Measurements from ENCODE around the gene PPP4R1. TPM values are rescaled to one million over a fixed set of nuclear protein-coding genes. Genes with fewer than 3 reads are reported as not detected.

Gene PPP4R1
- total and polyA plus RNA-seq, 2 of the 4 experiments (the other 2 are of a cell fraction) = 80.6 to 123 TPM

DNA sequence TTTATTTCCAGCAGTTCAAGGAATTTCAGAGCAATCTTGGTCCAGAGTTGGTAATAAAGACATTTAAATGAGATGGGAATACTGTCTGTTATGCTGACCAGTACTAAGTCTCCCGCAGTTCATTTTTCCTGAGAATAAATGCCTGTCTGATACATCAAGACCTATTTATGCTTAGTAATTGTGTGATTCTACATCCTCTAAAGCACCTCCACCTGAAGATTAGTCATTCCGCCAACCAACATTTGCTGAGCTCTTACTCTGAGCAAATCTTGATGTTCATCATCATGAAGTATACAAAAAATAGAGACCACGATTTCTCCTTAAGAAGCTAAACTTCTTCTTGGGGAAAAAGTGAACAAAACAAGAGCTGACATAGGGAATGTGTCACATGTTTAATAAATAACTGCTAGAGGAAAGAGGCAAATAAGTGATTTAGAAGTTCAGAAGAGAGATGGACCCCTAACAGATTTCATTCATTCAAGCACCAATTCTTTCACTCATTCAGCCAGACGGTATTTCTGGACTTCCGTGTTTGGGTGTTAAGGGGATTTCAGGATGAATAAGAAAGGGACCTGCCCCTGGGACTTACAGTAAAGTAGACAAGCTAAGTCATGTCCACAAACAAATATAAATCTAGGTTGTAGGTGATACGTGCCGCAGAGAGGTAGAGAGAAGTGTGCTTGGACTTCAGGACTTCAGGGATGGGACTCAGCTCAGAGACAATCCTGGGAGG, 34.2 kb upstream of the PPP4R1 start:
- H4K8ac ChIP-seq (ENCODE audit: low read depth in 2 of 2, low read length in 2 of 2) = peak overlapping the region in 1 of 2 experiments; percentile 85; a peak in 3 of 4 replicates
- dilution Hi-C loops (cut with HindIII; ENCODE audit: low sequenced_read_pairs, unreplicated experiment) (no loop called here), intact Hi-C loops (cut with micrococcal nuclease) (no loop called here), in situ Hi-C loops (cut with MboI; ENCODE audit: low sequenced_read_pairs) (no loop called here)
- H2BK15ac ChIP-seq (ENCODE audit: low read depth, low read length) = peak overlapping the region; percentile 90
- no peak overlapping the region for H2AFZ ChIP-seq (replicated peaks; ENCODE audit: low read length, poor library complexity)
- peak overlapping the region; percentile 26; the same call in 1 of the 2 replicates for H3K56ac ChIP-seq (ENCODE audit: extremely low read depth, insufficient read depth, low read length)
- H3K4me1 ChIP-seq (ENCODE audit: control insufficient read depth, insufficient read depth, low read length) = peaks cover 17% of the 10 kb centered on the region
- no peaks in the 10 kb centered on the region for H3K27me3 ChIP-seq (ENCODE audit: control insufficient read depth, insufficient read depth, low read length)
- BruUV-seq (replicated peaks) = no TSS peak
- CTCF ChIA-PET = interaction anchor here (1.0 kb wide), 1 partner anchor 36 kb away, joined by 3 read pairs; no protein-coding TSS in a partner anchor
- H4K91ac ChIP-seq (ENCODE audit: insufficient read depth, low read depth, low read length) = peak overlapping the region; percentile 79
- peak overlapping the region; percentile 86 for H2BK5ac ChIP-seq (ENCODE audit: low read depth, low read length, poor library complexity, severe bottlenecking)
- H3K4me3 ChIP-seq (ENCODE audit: insufficient read depth, low read depth, low read length) = no peak overlapping the region
- no peak overlapping the region for H3K9ac ChIP-seq (ENCODE audit: low read depth, low read length)
- peak overlapping the region; percentile 83 for H2BK120ac ChIP-seq (ENCODE audit: low read depth, low read length)
- no peak overlapping the region for H3K4me2 ChIP-seq (ENCODE audit: low read depth, low read length)
- peak overlapping the region; percentile 92 for H3K4ac ChIP-seq (ENCODE audit: low read depth, low read length)
- peak overlapping the region; percentile 74 for H3K14ac ChIP-seq (replicated peaks; ENCODE audit: low read depth, low read length)
- no peaks in the 10 kb centered on the region for H3K9me3 ChIP-seq (ENCODE audit: control insufficient read depth, insufficient read depth, low read length)
- no peaks in the 10 kb centered on the region for H4K20me1 ChIP-seq (ENCODE audit: insufficient read depth, low read length)
- H4K5ac ChIP-seq (ENCODE audit: low read depth, low read length) = peak overlapping the region; percentile 18; the same call in 1 of the 2 replicates
- no peak for ATAC-seq (ENCODE audit: low read depth)
- peak overlapping the region; percentile 96 for H2BK20ac ChIP-seq (ENCODE audit: low read depth, low read length)
- peak overlapping the region; percentile 89; the same call in 1 of the 2 replicates for H3K23ac ChIP-seq (ENCODE audit: low read depth, low read length)
- H3K27ac ChIP-seq (ENCODE audit: insufficient read depth, low read length) = peak overlapping the region; percentile 67; the same call in 1 of the 2 replicates
- no peak for DNase-seq
- no CpG with 5 or more reads among the region's 7 CpGs for WGBS, 2 experiments (ENCODE audit: extremely low coverage in 2 of 2, insufficient read length in 1 of 2)
- H3K79me1 ChIP-seq (ENCODE audit: low read depth in 1 of 2, low read length in 2 of 2) = peaks cover 0 to 9% of the 10 kb centered on the region in 2 experiments; a peak in 2 of 4 replicates
- no peaks in the 10 kb centered on the region for H3K36me3 ChIP-seq (ENCODE audit: control insufficient read depth, insufficient read depth, low read length)
- peak overlapping the region; percentile 85 for H2AK5ac ChIP-seq (ENCODE audit: low read depth, low read length)
- peaks cover 17% of the 10 kb centered on the region for H3K9me1 ChIP-seq (ENCODE audit: insufficient read depth, low read length)
- H3K18ac ChIP-seq (ENCODE audit: low read depth, low read length) = peak overlapping the region; percentile 55
- POLR2A ChIA-PET (ENCODE audit: unreplicated experiment) = no interaction called here
- no peak overlapping the region for H2AK9ac ChIP-seq (replicated peaks; ENCODE audit: low read depth, low read length, poor library complexity)
- TF ChIP-seq NFE2L2 (IDR thresholded peaks at IDR 0.05; ENCODE audit: low read depth, low read length) (no peak), MAZ (IDR thresholded peaks at IDR 0.05; ENCODE audit: borderline replicate concordance, low read depth, low read length) (no peak), MAFK (IDR thresholded peaks at IDR 0.05; ENCODE audit: low read depth, low read length) (no peak), FOS (IDR thresholded peaks at IDR 0.05; ENCODE audit: low read depth, low read length) (no peak), RFX5 (IDR thresholded peaks at IDR 0.05; ENCODE audit: low read depth, low read length) (no peak), POLR2A (IDR thresholded peaks at IDR 0.05; ENCODE audit: low read depth, low read length) (no peak), RAD21 (IDR thresholded peaks at IDR 0.05; ENCODE audit: low read length) (no peak), MXI1 (IDR thresholded peaks at IDR 0.05; ENCODE audit: borderline replicate concordance, low read depth, low read length) (no peak), RCOR1 (IDR thresholded peaks at IDR 0.05; ENCODE audit: insufficient replicate concordance, low read length) (no peak), BHLHE40 (IDR thresholded peaks at IDR 0.05; ENCODE audit: low read depth, low read length) (no peak), SMC3 (IDR thresholded peaks at IDR 0.05; ENCODE audit: low read depth, low read length) (no peak), CEBPB (IDR thresholded peaks at IDR 0.05; ENCODE audit: low read depth, low read length) (no peak)
- TF ChIP-seq, protein P1, sequence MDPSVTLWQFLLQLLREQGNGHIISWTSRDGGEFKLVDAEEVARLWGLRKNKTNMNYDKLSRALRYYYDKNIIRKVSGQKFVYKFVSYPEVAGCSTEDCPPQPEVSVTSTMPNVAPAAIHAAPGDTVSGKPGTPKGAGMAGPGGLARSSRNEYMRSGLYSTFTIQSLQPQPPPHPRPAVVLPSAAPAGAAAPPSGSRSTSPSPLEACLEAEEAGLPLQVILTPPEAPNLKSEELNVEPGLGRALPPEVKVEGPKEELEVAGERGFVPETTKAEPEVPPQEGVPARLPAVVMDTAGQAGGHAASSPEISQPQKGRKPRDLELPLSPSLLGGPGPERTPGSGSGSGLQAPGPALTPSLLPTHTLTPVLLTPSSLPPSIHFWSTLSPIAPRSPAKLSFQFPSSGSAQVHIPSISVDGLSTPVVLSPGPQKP (IDR thresholded peaks at IDR 0.05; ENCODE audit: borderline replicate concordance, low read depth, low read length) = no peak
- TF ChIP-seq, protein P2, sequence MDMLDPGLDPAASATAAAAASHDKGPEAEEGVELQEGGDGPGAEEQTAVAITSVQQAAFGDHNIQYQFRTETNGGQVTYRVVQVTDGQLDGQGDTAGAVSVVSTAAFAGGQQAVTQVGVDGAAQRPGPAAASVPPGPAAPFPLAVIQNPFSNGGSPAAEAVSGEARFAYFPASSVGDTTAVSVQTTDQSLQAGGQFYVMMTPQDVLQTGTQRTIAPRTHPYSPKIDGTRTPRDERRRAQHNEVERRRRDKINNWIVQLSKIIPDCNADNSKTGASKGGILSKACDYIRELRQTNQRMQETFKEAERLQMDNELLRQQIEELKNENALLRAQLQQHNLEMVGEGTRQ (IDR thresholded peaks at IDR 0.05; ENCODE audit: low read depth, low read length) = no peak
- TF ChIP-seq, protein P3, sequence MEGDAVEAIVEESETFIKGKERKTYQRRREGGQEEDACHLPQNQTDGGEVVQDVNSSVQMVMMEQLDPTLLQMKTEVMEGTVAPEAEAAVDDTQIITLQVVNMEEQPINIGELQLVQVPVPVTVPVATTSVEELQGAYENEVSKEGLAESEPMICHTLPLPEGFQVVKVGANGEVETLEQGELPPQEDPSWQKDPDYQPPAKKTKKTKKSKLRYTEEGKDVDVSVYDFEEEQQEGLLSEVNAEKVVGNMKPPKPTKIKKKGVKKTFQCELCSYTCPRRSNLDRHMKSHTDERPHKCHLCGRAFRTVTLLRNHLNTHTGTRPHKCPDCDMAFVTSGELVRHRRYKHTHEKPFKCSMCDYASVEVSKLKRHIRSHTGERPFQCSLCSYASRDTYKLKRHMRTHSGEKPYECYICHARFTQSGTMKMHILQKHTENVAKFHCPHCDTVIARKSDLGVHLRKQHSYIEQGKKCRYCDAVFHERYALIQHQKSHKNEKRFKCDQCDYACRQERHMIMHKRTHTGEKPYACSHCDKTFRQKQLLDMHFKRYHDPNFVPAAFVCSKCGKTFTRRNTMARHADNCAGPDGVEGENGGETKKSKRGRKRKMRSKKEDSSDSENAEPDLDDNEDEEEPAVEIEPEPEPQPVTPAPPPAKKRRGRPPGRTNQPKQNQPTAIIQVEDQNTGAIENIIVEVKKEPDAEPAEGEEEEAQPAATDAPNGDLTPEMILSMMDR (conservative IDR thresholded peaks at IDR 0.05; ENCODE audit: low read depth, low read length) = no peak
